Spinal cord (tissue), 10 donors: Measurements from ENCODE around the gene THSD4. TPM values are rescaled to one million over a fixed set of nuclear protein-coding genes. Genes with fewer than 3 reads are reported as not detected.

Experiments used
- DNase-seq, 6 donors: peaks; one replicate each; pipeline versions ENCODE4 v3.0.0 to v3.0.0-alpha.2; 2013 to 2015; ENCODE audit warnings: low spot score in 6 of 6, low read depth in 4 of 6
- H3K27ac ChIP-seq: one replicate; pipeline ENCODE4 v1.5.1; 2013; ENCODE audit warnings: low read depth, low read length, control low read depth
- H3K27me3 ChIP-seq: one replicate; pipeline ENCODE4 v1.6.1; 2013; ENCODE audit warnings: low read length; ENCODE audit not compliant: control insufficient read depth, insufficient read depth
- H3K36me3 ChIP-seq: one replicate; pipeline ENCODE4 v1.6.1; 2013; ENCODE audit warnings: low read length; ENCODE audit not compliant: control insufficient read depth, insufficient read depth
- H3K4me1 ChIP-seq: one replicate; pipeline ENCODE4 v1.6.1; 2013; ENCODE audit warnings: low read length; ENCODE audit not compliant: control insufficient read depth, insufficient read depth
- H3K4me3 ChIP-seq: one replicate; pipeline ENCODE4 v1.5.1; 2013; ENCODE audit warnings: low read depth, low read length, control low read depth
- H3K9me3 ChIP-seq: one replicate; pipeline ENCODE4 v1.6.1; 2013; ENCODE audit warnings: low read length; ENCODE audit not compliant: control insufficient read depth, insufficient read depth
- WGBS: methylation state at CpG from one replicate; pipeline ENCODE4 v1.1.5; 2013; ENCODE audit warnings: missing lambda C conversion rate; ENCODE audit not compliant: insufficient coverage; 5-methylcytosine and 5-hydroxymethylcytosine counted together
- polyA plus RNA-seq, 2 donors: library from polyadenylated mRNA; unstranded; fragments of 120-200 nt; gene quantifications; one replicate each; pipeline ENCODE4 v1.2.1, GENCODE V29; 2013; ENCODE audit not compliant: insufficient read length in 2 of 2
- total RNA-seq, 2 donors: library from RNA; depleted of rRNA in 1 of 2; stranded (reverse); fragments of 120-200 nt in 1 of 2; fragments of >200 nt in 1 of 2; gene quantifications; one replicate each; pipeline versions ENCODE4 v1.2.3 to v1.2.4, GENCODE V29; 2013 to 2014
- donor health status: healthy.

Gene THSD4
- total and polyA plus RNA-seq, 4 donors, result 18.2 to 127 (median 63.2) TPM

DNA sequence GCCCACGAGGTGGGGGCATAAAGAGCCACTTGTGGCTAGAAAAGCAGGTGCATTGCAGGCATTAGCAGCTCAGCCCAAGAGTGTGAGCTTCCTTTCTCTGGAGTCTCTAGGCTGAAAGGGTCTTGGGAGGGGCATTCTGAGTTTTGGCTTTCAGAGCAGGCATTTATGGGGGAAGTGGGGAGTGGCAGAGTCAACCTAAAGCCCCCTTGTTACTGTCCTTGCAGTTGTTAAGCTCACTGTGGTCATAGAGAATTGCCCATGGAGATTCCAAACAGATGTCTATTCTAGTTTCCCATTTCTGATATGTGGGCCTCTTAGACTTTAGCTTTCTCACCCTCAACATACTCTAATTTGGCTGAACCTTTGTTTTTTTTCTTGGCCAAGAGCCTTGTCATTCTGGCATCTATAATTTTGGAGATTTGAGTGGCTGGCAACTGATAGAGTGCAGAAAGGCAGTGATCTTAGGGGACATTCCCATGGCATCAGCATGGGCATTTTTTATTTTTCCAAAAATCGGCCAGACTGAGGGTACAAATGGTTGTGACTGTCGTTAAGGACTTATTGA, 217.9 kb downstream of the THSD4 start:
- no peak for DNase-seq
- H3K36me3 ChIP-seq, result no peaks in the 10 kb centered on the region
- WGBS, result 89% methylated on average over 1 of the region's 3 CpGs
- peaks cover 3% of the 10 kb centered on the region for H3K4me1 ChIP-seq
- H3K27me3 ChIP-seq, result no peaks in the 10 kb centered on the region
- H3K9me3 ChIP-seq, result no peaks in the 10 kb centered on the region
- H3K4me3 ChIP-seq, result no peak overlapping the region
- H3K27ac ChIP-seq, result no peak overlapping the region

DNA sequence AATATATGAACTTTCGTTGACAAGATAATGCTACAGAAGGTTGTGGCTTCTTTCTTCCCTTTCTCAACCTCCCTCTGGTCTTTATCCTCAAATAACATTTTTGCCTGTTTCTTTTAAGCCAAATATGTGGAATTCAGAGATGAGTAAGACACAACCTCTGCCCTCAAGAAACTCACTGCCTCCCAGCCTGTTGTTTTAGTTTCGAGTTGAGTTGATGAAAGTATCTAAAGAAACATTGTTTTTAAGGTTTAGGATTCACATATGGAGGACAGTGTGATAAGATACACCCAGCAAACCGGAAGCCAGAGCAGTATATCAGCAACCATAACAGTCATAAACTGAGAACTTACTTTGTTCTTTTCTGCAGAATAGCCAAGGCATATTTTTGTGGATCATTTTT, 218.6 kb downstream of the THSD4 start:
- no peaks in the 10 kb centered on the region for H3K27me3 ChIP-seq
- H3K36me3 ChIP-seq, result no peaks in the 10 kb centered on the region
- no peak overlapping the region for H3K27ac ChIP-seq
- no CpG with 5 or more reads among the region's 3 CpGs for WGBS
- H3K9me3 ChIP-seq, result no peaks in the 10 kb centered on the region
- no peak overlapping the region for H3K4me3 ChIP-seq
- DNase-seq, result no peak
- peaks cover 3% of the 10 kb centered on the region for H3K4me1 ChIP-seq

DNA sequence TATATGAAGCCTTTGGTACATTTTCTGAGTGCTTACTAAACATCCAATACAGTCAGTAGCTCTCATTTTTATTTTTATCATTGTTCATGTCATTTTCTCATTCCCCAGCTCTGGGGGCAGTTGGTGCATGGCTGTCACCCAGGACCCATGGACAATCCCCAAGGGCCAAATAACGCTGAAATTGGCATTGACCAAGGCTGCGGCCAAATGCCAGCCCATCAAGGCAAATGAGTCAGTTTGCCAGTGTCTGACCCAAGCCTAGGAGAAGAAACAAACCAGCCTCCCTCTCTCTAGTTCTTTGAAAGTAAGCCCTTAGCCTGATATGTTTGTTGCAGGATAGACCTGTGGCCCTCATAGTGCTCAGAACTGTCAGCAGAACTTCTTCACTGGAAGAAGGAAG, 219.2 kb downstream of the THSD4 start:
- Histone ChIP-seq H3K9me3 (no peaks in the 10 kb centered on the region), H3K27ac (no peak overlapping the region), H3K36me3 (no peaks in the 10 kb centered on the region), H3K27me3 (no peaks in the 10 kb centered on the region), H3K4me3 (no peak overlapping the region), H3K4me1 (peaks cover 3% of the 10 kb centered on the region)
- 90% methylated on average over 2 of the region's 2 CpGs for WGBS
- DNase-seq, result no peak

DNA sequence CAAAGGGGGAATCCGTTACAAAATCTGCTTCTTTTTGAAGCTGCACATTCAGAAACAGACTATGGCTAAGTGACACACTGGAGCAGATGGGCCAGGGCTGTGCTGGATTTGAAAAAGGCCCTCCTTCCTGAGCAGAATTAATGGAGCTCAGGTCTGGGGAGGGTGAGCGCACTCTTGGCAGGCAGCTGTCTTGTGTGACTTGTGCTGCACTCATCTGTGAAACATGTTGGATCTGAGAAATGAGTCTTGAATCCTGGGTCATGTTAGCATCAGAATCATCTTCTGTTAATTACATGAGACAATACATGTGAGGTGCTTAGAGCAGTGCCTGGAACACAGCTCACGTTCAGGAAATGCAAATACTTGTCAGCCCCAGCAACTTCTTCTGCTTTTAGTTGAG, 219.6 kb downstream of the THSD4 start:
- H3K27ac ChIP-seq, result no peak overlapping the region
- peaks cover 3% of the 10 kb centered on the region for H3K4me1 ChIP-seq
- WGBS, result 74% methylated on average over 2 of the region's 3 CpGs
- H3K27me3 ChIP-seq, result no peaks in the 10 kb centered on the region
- no peaks in the 10 kb centered on the region for H3K9me3 ChIP-seq
- no peak overlapping the region for H3K4me3 ChIP-seq
- no peak for DNase-seq
- no peaks in the 10 kb centered on the region for H3K36me3 ChIP-seq

DNA sequence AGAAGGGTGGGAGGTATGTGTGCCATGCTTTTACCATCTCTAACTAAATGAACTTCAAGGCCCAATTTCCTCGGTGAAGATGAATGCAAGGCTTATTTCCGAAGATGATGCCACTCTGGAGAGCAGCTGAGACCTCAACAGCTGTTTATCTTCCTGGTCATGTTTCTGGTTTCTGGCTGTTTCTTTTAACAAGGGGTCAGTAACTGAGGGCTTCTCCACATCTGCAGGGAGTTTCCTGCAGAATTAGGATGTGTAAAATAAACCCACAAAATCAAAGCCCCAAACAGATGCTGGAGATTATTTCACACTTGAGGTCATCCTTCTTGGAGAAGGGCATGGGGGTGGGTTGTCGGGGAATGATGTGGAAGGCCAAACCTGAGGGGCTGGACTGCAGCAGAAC, 220.3 kb downstream of the THSD4 start:
- peaks cover 3% of the 10 kb centered on the region for H3K4me1 ChIP-seq

DNA sequence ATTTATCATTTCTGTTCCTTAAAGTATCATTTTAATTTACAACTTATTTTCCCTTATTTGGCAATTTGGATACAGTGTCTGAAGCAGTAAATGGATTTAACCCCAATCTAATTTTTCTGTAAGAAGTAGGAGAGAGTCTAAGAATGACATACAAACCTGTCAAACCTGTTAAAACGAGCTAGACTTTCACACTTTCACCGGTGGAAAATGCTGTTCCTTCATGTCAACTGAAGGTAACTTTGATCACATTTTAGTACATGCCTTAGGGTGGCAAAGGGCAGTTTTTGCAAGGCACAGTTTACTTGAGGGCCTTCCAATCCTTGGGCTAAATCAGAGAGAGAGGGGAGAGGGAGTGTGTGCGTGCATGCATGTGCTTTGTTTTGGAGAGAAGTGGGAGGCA, 221.4 kb downstream of the THSD4 start:
- WGBS, result 100% methylated on average over 1 of the region's 3 CpGs
- Histone ChIP-seq H3K9me3 (no peaks in the 10 kb centered on the region), H3K4me3 (no peak overlapping the region), H3K36me3 (no peaks in the 10 kb centered on the region), H3K27ac (no peak overlapping the region), H3K4me1 (no peaks in the 10 kb centered on the region), H3K27me3 (no peaks in the 10 kb centered on the region)
- no peak for DNase-seq

More for the DNA sequence above, 220.3 kb downstream of the THSD4 start:
- no peaks in the 10 kb centered on the region for H3K27me3 ChIP-seq
- H3K36me3 ChIP-seq, result no peaks in the 10 kb centered on the region
- no peak for DNase-seq
- H3K27ac ChIP-seq, result no peak overlapping the region
- H3K4me3 ChIP-seq, result no peak overlapping the region
- no peaks in the 10 kb centered on the region for H3K9me3 ChIP-seq
- WGBS, result 56% methylated on average over 1 of the region's 3 CpGs

DNA sequence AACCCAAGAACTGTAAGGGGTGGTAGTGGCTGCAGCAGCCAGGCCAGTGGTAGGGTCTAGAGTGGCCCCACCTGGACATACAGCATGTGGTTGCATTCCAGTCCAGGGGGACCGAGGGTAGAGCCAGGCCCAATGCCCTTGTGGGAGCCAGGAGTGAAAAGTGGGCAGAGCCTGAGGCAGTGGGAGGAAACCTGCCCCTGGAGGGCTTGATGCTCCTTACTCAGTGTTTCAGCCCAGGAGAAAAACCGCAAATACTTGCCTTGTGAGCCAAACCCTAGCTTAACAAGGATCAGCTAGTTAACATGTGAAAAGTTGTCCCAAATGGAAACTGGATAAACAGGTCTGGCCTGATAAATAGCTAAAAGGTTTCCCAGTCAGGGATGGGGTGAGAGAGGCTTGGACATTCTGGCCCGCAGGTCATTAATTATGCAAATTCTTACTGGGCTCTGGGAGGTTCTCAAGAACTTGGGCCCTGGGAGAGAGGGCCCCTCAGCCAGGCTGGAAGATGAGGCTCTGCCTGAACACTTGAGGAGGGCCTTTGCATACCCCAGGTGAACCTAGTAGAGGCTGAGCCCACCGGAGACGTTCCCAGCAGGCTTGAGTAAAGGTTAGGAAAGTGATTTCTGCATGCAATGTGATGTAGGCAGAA, 222.1 kb downstream of the THSD4 start:
- 69% methylated on average over 5 of the region's 5 CpGs for WGBS
- H3K27me3 ChIP-seq, result no peaks in the 10 kb centered on the region
- H3K4me1 ChIP-seq, result no peaks in the 10 kb centered on the region
- no peak overlapping the region for H3K27ac ChIP-seq
- H3K36me3 ChIP-seq, result no peaks in the 10 kb centered on the region
- no peak overlapping the region for H3K4me3 ChIP-seq
- no peak for DNase-seq
- H3K9me3 ChIP-seq, result no peaks in the 10 kb centered on the region

DNA sequence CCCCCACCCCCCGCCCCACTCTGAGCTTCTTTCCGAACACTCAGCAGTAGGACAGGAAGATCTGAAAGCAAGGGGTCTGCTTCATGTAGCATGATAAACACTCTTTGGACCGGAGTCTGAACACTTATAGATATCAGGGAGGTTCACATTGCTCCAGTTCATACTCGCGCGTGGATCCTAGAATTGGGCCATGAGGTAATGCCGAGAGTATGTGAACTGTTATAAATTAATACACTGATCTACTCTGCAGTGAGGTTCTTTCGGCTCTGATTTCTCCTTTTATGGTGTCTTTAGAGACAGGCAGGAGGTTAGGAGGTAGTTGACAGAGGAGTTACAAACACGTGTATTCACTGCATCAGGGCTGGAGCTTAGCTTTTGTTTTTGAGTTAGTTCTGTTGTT, 223.0 kb downstream of the THSD4 start:
- no peaks in the 10 kb centered on the region for H3K4me1 ChIP-seq
- no peaks in the 10 kb centered on the region for H3K36me3 ChIP-seq
- no CpG with 5 or more reads among the region's 9 CpGs for WGBS
- no peak overlapping the region for H3K27ac ChIP-seq
- H3K4me3 ChIP-seq, result no peak overlapping the region
- H3K9me3 ChIP-seq, result no peaks in the 10 kb centered on the region
- no peaks in the 10 kb centered on the region for H3K27me3 ChIP-seq
- DNase-seq, result no peak

DNA sequence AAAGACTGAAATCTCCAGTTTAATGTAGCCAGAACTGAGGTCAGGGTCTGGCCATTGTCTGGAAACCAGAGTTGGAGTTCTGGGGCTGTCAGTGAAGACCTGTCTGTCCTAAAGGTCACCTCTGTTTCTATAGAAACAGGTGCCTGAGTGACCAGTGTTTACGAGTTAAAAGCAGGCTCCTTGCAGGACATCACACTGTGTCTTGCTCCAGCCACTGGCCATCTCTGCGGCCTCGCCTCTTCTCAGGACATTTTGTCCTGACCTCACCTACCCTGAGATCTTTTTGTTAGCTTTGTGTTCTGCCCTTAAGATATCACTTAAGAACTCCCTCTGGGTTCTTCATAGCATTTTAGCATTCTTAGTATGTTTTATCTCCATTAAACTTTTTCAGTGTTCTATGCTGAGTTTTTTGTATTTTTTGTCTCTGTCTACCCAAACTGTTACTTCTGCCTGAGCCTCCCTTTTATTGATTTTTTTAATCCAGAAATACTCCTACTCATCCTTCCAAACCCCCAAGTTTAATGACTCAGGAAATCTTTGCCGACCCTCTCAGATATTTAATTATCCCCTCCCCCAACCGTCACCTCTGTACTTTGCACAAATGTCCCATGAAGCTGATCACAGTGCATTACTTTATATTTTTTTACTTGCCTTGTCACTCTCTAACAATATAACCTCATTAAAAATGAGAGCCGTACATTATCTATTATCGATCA, 223.7 kb downstream of the THSD4 start:
- Histone ChIP-seq H3K36me3 (no peaks in the 10 kb centered on the region), H3K27me3 (no peaks in the 10 kb centered on the region), H3K4me3 (no peak overlapping the region), H3K9me3 (no peaks in the 10 kb centered on the region), H3K27ac (no peak overlapping the region), H3K4me1 (no peaks in the 10 kb centered on the region)
- 95% methylated on average over 5 of the region's 7 CpGs for WGBS
- no peak for DNase-seq
